Measurements from ENCODE around the gene NYAP1.

NYAP1 gene

DNA sequence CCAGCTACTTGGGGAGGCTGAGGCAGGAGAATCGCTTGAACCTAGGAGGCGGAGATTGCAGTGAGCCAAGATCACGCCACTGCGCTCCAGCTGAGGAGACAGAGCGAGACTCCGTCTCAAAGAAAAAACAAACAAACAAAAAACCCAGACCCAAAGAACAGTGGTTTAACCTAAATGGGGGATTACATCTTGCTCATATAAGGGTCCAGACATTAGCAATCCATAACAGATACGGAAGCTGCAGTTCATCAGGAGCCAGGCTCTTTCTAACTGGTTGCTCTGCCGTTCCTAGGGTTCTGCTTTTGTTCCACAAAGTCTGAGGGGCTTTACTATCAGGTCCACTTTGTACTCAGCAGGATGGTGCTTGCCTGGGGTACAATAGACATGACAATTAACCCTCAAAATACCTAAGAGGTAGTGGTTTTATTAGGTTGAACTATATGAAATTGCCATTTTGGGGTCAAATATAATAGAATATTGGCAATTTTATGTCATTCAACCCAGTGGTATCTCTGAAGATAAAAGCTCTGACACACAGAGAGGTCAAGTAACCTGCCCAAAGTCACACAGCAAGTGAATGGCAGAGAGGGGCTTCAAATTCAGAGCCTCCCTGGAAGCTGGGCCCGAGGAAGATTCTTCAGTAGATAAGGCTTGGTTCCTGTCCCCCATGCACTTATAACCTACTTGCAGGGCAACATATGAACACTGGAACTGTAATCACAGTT, 21.3 kb downstream of the NYAP1 start:
- no peaks in the 10 kb centered on the region for H3K9me3 ChIP-seq (ENCODE audit: insufficient read depth, low read depth, low read length)
- no peaks in the 10 kb centered on the region for H3K27me3 ChIP-seq (ENCODE audit: insufficient read depth, low read length)
- no peak overlapping the region for H3K4me3 ChIP-seq (ENCODE audit: low read length)
- no peaks in the 10 kb centered on the region for H3K36me3 ChIP-seq (ENCODE audit: insufficient read depth, low read depth, low read length)
- no peak overlapping the region for H3K27ac ChIP-seq (ENCODE audit: low read length)
- H3K9ac ChIP-seq (ENCODE audit: low read depth, low read length) = no peak overlapping the region
- no peaks in the 10 kb centered on the region for H3K4me1 ChIP-seq (ENCODE audit: insufficient read depth, low read length)

DNA sequence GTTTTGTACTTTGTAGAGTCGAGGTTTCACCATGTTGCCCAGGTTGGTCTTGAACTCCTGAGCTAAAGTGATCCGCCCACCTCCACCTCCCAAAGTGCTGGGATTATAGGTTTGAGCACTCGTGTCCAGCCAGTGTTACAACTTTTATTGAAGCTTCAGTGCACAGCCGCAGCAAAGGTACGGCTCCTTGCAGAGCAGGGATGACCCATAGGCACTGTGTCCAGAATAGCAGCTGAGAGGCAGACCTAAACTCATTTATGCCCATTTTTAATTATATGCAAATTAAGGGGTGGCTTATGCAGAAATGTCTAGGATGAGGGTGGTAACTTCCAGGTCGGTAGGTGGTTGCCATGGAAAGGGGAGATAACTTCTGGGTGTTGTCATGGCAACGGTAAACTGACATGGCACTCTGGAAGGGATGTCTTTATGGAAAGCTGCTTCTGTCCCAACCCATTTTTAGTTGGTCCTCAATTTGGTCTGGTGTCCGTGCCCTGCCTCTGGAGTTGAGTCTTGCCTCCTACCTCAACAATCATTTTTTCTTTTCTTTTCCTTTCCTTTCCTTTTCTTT, 22.7 kb downstream of the NYAP1 start:
- no peak overlapping the region for H3K27ac ChIP-seq (ENCODE audit: low read length)
- no peaks in the 10 kb centered on the region for H3K36me3 ChIP-seq (ENCODE audit: insufficient read depth, low read depth, low read length)
- H3K27me3 ChIP-seq (ENCODE audit: insufficient read depth, low read length) = no peaks in the 10 kb centered on the region
- H3K4me1 ChIP-seq (ENCODE audit: insufficient read depth, low read length) = no peaks in the 10 kb centered on the region
- H3K4me3 ChIP-seq (ENCODE audit: low read length) = no peak overlapping the region
- H3K9ac ChIP-seq (ENCODE audit: low read depth, low read length) = no peak overlapping the region
- H3K9me3 ChIP-seq (ENCODE audit: insufficient read depth, low read depth, low read length) = no peaks in the 10 kb centered on the region

DNA sequence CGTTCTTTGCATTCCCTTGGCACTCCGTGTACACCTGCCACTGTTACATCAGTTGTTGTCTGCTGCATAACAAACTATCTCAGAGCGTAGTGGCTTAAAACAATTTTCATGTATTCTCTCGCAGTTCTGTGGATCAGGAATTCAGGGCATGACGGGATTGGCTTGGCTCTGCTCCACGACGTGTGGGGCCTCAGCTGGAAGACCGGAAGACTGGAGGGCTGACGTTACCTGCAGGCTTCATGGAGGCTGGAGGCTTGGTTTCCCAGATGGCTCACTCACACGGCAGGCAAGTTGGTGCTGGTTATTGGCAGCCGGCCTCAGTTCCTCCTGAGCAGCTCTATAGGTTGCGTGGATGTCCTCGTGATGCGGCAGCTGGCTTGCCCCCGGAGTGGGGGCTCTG, 25.5 kb downstream of the NYAP1 start:
- Histone ChIP-seq H3K27ac (ENCODE audit: low read length) (no peak overlapping the region), H3K36me3 (ENCODE audit: insufficient read depth, low read depth, low read length) (no peaks in the 10 kb centered on the region), H3K4me3 (ENCODE audit: low read length) (no peak overlapping the region), H3K9me3 (ENCODE audit: insufficient read depth, low read depth, low read length) (no peaks in the 10 kb centered on the region), H3K4me1 (ENCODE audit: insufficient read depth, low read length) (no peaks in the 10 kb centered on the region), H3K27me3 (ENCODE audit: insufficient read depth, low read length) (no peaks in the 10 kb centered on the region), H3K9ac (ENCODE audit: low read depth, low read length) (no peak overlapping the region)

DNA sequence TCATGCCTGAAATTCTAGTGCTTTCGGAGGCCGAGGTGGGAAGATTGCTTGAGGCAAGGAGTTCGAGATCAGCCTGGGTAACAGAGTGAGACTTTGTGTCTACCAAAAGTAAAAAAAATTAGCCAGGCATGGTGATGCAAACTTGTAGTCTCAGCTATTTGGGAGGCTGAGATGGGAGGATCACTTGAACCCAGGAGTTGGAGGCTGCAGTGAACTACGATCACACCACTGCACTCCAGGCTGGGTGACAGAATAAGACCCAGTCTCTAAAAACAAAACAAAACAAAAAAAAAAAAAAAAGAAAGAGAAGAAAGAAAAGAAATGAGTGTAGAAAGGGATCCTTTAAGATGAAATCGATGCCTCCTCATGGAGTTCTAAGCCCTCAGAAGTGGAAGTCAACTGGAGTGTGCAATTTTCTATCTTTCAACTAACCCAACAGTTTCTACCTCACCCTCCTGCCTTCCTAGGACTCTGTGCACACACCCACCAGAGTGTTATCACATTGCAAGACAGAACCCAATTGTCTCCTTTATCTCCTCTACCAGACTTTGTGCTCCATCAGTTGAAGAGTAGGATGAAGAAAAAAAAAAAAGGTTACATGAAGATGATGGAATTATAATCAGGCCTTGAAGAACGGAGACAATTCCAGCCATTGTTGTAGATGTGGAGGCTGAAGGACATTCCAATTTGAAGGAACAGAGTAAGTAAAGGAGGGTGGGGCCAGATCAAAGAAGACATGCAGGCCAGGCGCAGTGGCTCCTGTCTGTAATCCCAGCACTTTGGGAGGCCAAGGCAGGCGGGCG, 26.9 kb downstream of the NYAP1 start:
- H3K36me3 ChIP-seq (ENCODE audit: insufficient read depth, low read depth, low read length) = no peaks in the 10 kb centered on the region
- H3K27me3 ChIP-seq (ENCODE audit: insufficient read depth, low read length) = no peaks in the 10 kb centered on the region
- no peak overlapping the region for H3K27ac ChIP-seq (ENCODE audit: low read length)
- no peak overlapping the region for H3K4me3 ChIP-seq (ENCODE audit: low read length)
- no peaks in the 10 kb centered on the region for H3K9me3 ChIP-seq (ENCODE audit: insufficient read depth, low read depth, low read length)
- H3K4me1 ChIP-seq (ENCODE audit: insufficient read depth, low read length) = no peaks in the 10 kb centered on the region
- H3K9ac ChIP-seq (ENCODE audit: low read depth, low read length) = no peak overlapping the region

DNA sequence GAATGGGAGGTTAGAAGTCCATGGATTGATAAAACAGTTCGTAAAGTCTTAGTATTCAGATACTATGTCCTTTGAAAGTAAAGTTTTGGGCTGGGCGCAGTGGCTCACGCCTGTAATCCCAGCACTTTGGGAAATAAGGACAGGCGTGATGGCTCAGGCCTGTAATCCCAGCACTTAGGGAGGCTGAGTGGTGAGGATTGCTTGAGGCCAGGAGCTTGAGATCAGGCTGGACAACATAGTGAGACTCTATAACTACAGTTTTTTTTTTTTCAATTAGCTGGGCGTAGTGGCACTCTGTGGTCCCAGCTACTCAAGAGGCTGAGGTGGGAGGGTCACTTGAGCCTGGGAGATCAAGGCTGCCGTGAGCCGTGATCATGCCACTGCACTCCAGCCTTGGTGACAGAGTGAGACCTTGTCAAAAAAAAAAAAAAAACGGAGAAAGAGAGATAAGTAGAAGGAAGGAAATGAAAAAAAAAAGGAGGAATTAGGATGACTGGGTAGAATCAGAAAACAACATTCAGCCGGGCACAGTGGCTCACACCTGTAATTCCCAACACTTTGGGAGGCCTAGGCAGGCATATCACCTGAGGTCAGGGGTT, 29.6 kb downstream of the NYAP1 start:
- Histone ChIP-seq H3K9ac (ENCODE audit: low read depth, low read length) (no peak overlapping the region), H3K27me3 (ENCODE audit: insufficient read depth, low read length) (no peaks in the 10 kb centered on the region), H3K4me1 (ENCODE audit: insufficient read depth, low read length) (no peaks in the 10 kb centered on the region), H3K27ac (ENCODE audit: low read length) (no peak overlapping the region), H3K4me3 (ENCODE audit: low read length) (no peak overlapping the region), H3K36me3 (ENCODE audit: insufficient read depth, low read depth, low read length) (no peaks in the 10 kb centered on the region), H3K9me3 (ENCODE audit: insufficient read depth, low read depth, low read length) (no peaks in the 10 kb centered on the region)

DNA sequence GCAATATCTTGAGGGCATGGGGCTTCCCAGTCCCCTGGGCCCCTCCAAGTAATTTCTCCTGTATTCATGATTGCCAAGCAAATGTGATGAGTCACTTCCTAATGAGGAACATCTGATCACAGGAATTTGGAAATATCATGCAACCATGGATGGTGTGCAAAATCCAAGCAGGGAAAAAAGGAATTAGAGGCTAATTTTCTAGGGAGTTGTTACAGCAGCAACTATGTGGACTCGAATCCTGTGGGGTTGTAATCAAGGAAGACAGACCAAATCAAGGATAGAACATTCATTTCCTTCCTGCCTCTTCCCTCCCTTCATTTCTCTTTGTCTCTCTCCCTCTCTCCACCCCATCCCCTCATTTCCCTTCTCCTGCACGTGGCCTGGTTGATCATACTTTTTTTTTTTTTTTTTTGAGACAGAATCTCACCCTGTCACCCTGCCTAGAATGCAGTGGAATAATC, 31.4 kb downstream of the NYAP1 start:
- H3K4me1 ChIP-seq (ENCODE audit: insufficient read depth, low read length) = no peaks in the 10 kb centered on the region
- no peaks in the 10 kb centered on the region for H3K36me3 ChIP-seq (ENCODE audit: insufficient read depth, low read depth, low read length)
- H3K4me3 ChIP-seq (ENCODE audit: low read length) = no peak overlapping the region
- H3K9ac ChIP-seq (ENCODE audit: low read depth, low read length) = no peak overlapping the region
- no peak overlapping the region for H3K27ac ChIP-seq (ENCODE audit: low read length)
- H3K27me3 ChIP-seq (ENCODE audit: insufficient read depth, low read length) = no peaks in the 10 kb centered on the region
- H3K9me3 ChIP-seq (ENCODE audit: insufficient read depth, low read depth, low read length) = no peaks in the 10 kb centered on the region

DNA sequence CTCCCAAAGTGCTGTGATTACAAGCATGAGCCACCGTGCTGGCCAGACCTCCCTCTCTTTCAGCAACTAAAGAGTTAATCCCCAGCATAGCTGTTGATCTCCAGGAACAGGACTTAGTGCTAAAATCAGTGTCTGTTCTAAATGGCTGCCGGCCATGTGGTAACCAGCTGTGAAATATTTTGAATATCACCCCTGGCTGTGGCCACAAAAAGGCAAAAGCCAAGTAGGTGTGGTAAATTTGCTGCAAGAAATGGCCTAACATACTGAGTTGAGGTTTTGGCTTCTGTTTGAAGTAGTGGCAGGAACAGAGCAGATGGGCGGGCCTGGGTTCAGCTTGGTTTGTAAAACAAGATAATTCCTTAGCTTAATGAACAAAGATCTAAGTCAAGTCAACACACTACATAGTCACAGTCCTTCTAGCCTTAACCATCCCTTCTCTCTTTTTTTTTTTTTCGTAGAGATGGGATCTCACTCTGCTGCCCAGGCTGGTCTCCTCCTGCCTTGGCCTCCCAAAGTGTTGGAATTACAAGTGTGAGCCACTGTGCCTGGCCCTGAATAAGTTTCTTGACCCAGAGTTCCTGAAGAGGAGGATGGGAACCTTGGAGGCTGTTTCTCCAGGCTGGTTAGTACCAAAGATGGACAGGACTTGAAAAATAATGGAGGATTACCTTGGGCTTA, 32.5 kb downstream of the NYAP1 start:
- Histone ChIP-seq H3K36me3 (ENCODE audit: insufficient read depth, low read depth, low read length) (no peaks in the 10 kb centered on the region), H3K27me3 (ENCODE audit: insufficient read depth, low read length) (no peaks in the 10 kb centered on the region), H3K4me1 (ENCODE audit: insufficient read depth, low read length) (no peaks in the 10 kb centered on the region), H3K9me3 (ENCODE audit: insufficient read depth, low read depth, low read length) (no peaks in the 10 kb centered on the region), H3K27ac (ENCODE audit: low read length) (no peak overlapping the region), H3K9ac (ENCODE audit: low read depth, low read length) (no peak overlapping the region), H3K4me3 (ENCODE audit: low read length) (no peak overlapping the region)

DNA sequence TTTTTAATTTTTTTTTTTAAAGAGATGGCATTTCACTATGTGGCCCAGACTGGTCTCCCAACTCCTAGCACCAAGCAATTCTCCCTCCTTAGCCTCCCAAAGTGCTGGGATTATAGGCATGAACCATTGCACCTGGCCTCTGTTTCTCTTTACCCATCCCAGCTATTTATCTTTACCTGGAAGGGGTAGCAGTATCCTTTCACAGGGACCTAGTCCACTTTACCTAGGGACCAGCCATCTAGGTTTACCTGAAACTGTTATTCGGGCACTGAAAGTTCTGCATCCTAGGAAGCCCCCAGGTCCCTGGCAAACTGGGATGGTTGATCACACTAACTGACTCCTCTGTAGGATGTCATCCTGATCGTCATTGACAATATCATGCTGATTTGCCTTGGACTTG, 33.6 kb downstream of the NYAP1 start:
- no peak overlapping the region for H3K27ac ChIP-seq (ENCODE audit: low read length)
- H3K4me1 ChIP-seq (ENCODE audit: insufficient read depth, low read length) = no peaks in the 10 kb centered on the region
- no peak overlapping the region for H3K4me3 ChIP-seq (ENCODE audit: low read length)
- H3K9me3 ChIP-seq (ENCODE audit: insufficient read depth, low read depth, low read length) = no peaks in the 10 kb centered on the region
- no peak overlapping the region for H3K9ac ChIP-seq (ENCODE audit: low read depth, low read length)
- H3K27me3 ChIP-seq (ENCODE audit: insufficient read depth, low read length) = no peaks in the 10 kb centered on the region
- H3K36me3 ChIP-seq (ENCODE audit: insufficient read depth, low read depth, low read length) = no peaks in the 10 kb centered on the region

DNA sequence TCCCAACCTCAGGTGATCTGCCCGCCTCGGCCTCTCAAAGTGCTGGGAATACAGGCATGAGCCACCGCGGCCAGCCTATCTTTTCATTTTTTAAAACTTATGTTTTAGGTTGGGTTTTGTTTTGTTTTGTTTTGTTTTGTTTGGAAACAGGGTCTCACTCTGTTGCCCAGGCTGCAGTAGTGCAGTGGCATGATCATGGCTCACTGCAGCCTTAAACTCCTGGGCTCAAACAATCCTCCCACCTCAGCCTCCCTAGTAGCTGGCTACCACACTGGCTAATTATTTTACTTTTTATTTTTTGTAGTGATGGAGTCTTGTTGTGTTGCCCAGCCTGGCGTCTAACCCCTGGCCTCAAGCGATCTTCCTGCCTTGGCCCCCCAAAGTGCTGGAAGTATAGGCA, 35.9 kb downstream of the NYAP1 start:
- H3K27ac ChIP-seq (ENCODE audit: low read length) = no peak overlapping the region

DNA sequence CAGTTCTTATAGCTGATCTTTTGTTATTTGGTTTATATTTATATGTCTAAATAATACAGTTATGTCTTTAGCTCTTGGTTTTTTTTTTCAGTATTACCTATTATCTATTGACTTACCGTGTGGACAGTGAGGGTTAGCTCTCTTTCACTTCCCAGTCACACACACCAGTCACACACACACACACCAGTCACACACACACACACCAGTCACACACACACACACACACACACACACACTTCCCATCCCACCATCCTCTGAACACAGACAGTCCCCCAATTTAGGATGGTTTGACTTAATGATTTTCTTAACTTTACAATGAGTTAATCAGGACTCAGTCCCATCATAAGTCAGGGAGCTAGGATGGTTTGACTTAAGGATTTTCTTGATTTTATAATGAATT, 36.4 kb downstream of the NYAP1 start:
- H3K27ac ChIP-seq (ENCODE audit: low read length) = no peak overlapping the region
- H3K4me3 ChIP-seq (ENCODE audit: low read length) = no peak overlapping the region
- no peaks in the 10 kb centered on the region for H3K4me1 ChIP-seq (ENCODE audit: insufficient read depth, low read length)
- no peak overlapping the region for H3K9ac ChIP-seq (ENCODE audit: low read depth, low read length)
- no peaks in the 10 kb centered on the region for H3K36me3 ChIP-seq (ENCODE audit: insufficient read depth, low read depth, low read length)
- no peaks in the 10 kb centered on the region for H3K9me3 ChIP-seq (ENCODE audit: insufficient read depth, low read depth, low read length)
- no peaks in the 10 kb centered on the region for H3K27me3 ChIP-seq (ENCODE audit: insufficient read depth, low read length)

More for the DNA sequence above, 35.9 kb downstream of the NYAP1 start:
- no peaks in the 10 kb centered on the region for H3K36me3 ChIP-seq (ENCODE audit: insufficient read depth, low read depth, low read length)
- no peaks in the 10 kb centered on the region for H3K27me3 ChIP-seq (ENCODE audit: insufficient read depth, low read length)
- H3K9me3 ChIP-seq (ENCODE audit: insufficient read depth, low read depth, low read length) = no peaks in the 10 kb centered on the region
- H3K4me1 ChIP-seq (ENCODE audit: insufficient read depth, low read length) = no peaks in the 10 kb centered on the region
- no peak overlapping the region for H3K9ac ChIP-seq (ENCODE audit: low read depth, low read length)
- H3K4me3 ChIP-seq (ENCODE audit: low read length) = no peak overlapping the region

DNA sequence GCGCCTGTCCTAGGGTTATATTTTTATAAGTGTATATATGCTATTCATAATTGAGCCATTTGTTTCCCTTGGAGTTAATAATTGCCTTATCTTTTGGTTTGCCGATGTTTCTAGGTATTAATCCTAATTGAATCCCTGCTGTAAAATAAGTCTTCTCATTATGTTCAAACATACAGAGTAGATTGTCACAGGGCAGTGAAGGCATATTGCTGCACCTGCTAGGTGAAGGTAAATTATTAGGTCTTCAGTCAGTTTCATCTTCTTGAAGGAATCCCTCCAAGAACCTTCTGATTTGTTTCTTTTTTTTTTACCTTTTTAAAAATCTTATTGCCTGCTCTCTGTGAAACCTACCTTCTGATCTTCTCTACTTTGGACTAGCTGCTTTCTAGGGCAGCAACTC, 37.3 kb downstream of the NYAP1 start:
- H3K9me3 ChIP-seq (ENCODE audit: insufficient read depth, low read depth, low read length) = no peaks in the 10 kb centered on the region
- no peaks in the 10 kb centered on the region for H3K27me3 ChIP-seq (ENCODE audit: insufficient read depth, low read length)
- H3K27ac ChIP-seq (ENCODE audit: low read length) = no peak overlapping the region

More for the DNA sequence above, 37.3 kb downstream of the NYAP1 start:
- no peak overlapping the region for H3K9ac ChIP-seq (ENCODE audit: low read depth, low read length)
- no peak overlapping the region for H3K4me3 ChIP-seq (ENCODE audit: low read length)
- H3K4me1 ChIP-seq (ENCODE audit: insufficient read depth, low read length) = no peaks in the 10 kb centered on the region
- no peaks in the 10 kb centered on the region for H3K36me3 ChIP-seq (ENCODE audit: insufficient read depth, low read depth, low read length)

Data from iPS-20b (cell line).